GM23248 (cell line): ENCODE data around the gene SERBP1.

Source experiments
- EZH2 ChIP-seq: fragments of 200-600 bp; sonication (generic); IDR thresholded peaks from 2 replicates; pipeline ENCODE4 v1.6.1; 2018; ENCODE audit warnings: antibody characterized with exemption, mild to moderate bottlenecking; ENCODE audit not compliant: insufficient read depth, poor library complexity, severe bottlenecking
- EZH2phosphoT487 ChIP-seq: fragments of 200-600 bp; sonication (generic); IDR thresholded peaks from 2 replicates; pipeline ENCODE4 v1.6.1; 2018; ENCODE audit warnings: antibody characterized with exemption, moderate library complexity, mild to moderate bottlenecking, low read depth; ENCODE audit not compliant: insufficient read depth

GRCh38 chr1:67463298-67463955 is 33.2 kb upstream of the SERBP1 start:
- TF ChIP-seq EZH2, result no peak
- TF ChIP-seq EZH2phosphoT487, result no peak
